Hepatocyte (in vitro differentiated cells): ENCODE results near the gene CCNI. TPM values are rescaled to one million over a fixed set of nuclear protein-coding genes. Genes with fewer than 3 reads are reported as not detected.

Source experiments
- DNase-seq: peaks from one replicate; pipeline ENCODE4 v3.0.0-alpha.2; 2016; ENCODE audit warnings: low spot score
- H2AFZ ChIP-seq: fragments of 200-600 bp; sonication (generic); 2 replicates; pipeline ENCODE4 v1.6.0; 2016; ENCODE audit warnings: antibody characterized with exemption, mild to moderate bottlenecking
- H3K27ac ChIP-seq: fragments of 200-600 bp; sonication (generic); 2 replicates; pipeline ENCODE4 v1.5.1; 2016; ENCODE audit warnings: mild to moderate bottlenecking
- H3K27me3 ChIP-seq: fragments of 200-600 bp; sonication (generic); 2 replicates; pipeline ENCODE4 v1.6.1; 2016
- H3K36me3 ChIP-seq: fragments of 200-600 bp; sonication (generic); replicated peaks from 2 replicates; pipeline ENCODE4 v1.5.1; 2016; ENCODE audit warnings: low read depth; ENCODE audit not compliant: insufficient read depth
- H3K4me1 ChIP-seq: fragments of 200-600 bp; sonication (generic); 2 replicates; pipeline ENCODE4 v1.5.1; 2016; ENCODE audit warnings: mild to moderate bottlenecking, moderate library complexity; ENCODE audit not compliant: insufficient read depth
- H3K4me2 ChIP-seq: fragments of 200-600 bp; sonication (generic); 2 replicates; pipeline ENCODE4 v1.6.0; 2016
- H3K4me3 ChIP-seq: fragments of 200-600 bp; sonication (generic); 2 replicates; pipeline ENCODE4 v1.5.1; 2016; ENCODE audit warnings: mild to moderate bottlenecking
- H3K79me2 ChIP-seq: fragments of 200-600 bp; sonication (generic); 2 replicates; pipeline ENCODE4 v1.6.0; 2017; ENCODE audit warnings: mild to moderate bottlenecking
- H3K9me2 ChIP-seq: fragments of 200-600 bp; sonication (generic); replicated peaks from 2 replicates; pipeline ENCODE4 v1.6.0; 2017; ENCODE audit warnings: mild to moderate bottlenecking; ENCODE audit not compliant: insufficient read depth
- H3K9me3 ChIP-seq: fragments of 200-600 bp; sonication (generic); 2 replicates; pipeline ENCODE4 v1.5.1; 2016; ENCODE audit warnings: low read depth, mild to moderate bottlenecking
- H4K20me1 ChIP-seq: fragments of 200-600 bp; sonication (generic); 2 replicates; pipeline ENCODE4 v1.6.0; 2016; ENCODE audit warnings: mild to moderate bottlenecking; ENCODE audit not compliant: insufficient read depth, poor library complexity, severe bottlenecking
- EZH2 ChIP-seq: fragments of 200-600 bp; sonication (generic); IDR thresholded peaks from 2 replicates; pipeline ENCODE4 v1.6.1; 2016; ENCODE audit warnings: antibody characterized with exemption, mild to moderate bottlenecking, borderline replicate concordance
- EZH2phosphoT487 ChIP-seq: fragments of 200-600 bp; sonication (generic); IDR thresholded peaks from one replicate; pipeline ENCODE4 v1.6.1; 2018; ENCODE audit warnings: antibody characterized with exemption, mild to moderate bottlenecking, low read depth, moderate library complexity; ENCODE audit not compliant: unreplicated experiment, severe bottlenecking
- WGBS: methylation state at CpG from one replicate; pipeline ENCODE4 v1.1.6; 2016; ENCODE audit warnings: low lambda C conversion rate; ENCODE audit errors: missing lambda C conversion rate; 5-methylcytosine and 5-hydroxymethylcytosine counted together
- polyA plus RNA-seq: library from polyadenylated mRNA; unstranded; fragments of >200 nt; fragmentation: Nextera tagmentation; extraction: Ambion mirVana; gene quantifications from 2 replicates; pipeline ENCODE4 v1.2.1, GENCODE V29; 2016
- total RNA-seq: library from RNA; depleted of rRNA; stranded (reverse); fragments of >200 nt; gene quantifications from 2 replicates; pipeline ENCODE4 v1.2.3, GENCODE V29; 2014
- TF ChIP-seq, protein P1 (sequence below): fragments of 200-600 bp; sonication (generic); IDR thresholded peaks from 2 replicates; pipeline ENCODE4 v1.5.1; 2016; ENCODE audit warnings: antibody characterized with exemption, mild to moderate bottlenecking; ENCODE audit not compliant: poor library complexity

The CCNI gene
- total and polyA plus RNA-seq, 2 experiments from 2014 or later = 160 to 212 TPM

DNA sequence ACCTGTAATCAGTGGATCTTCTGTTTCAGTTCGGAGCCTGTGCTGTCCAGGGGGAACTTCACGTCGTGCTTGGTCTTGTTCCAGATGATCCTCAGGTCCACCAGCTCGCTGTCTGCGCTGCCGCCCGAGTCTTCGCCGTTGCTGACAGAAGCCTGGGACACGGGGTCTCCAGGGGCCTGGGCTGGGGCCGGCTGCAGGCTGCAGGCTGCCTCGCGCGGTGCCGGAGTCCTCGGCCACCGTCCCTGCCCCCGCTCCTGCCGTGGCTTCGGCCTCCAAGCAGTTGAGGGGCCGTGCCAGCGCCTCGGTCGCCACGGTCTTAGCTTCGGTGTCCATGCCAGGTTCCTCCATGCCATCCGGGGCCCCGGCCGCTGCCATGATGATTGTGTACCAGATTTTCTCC is 37.3 kb upstream of the CCNI start:
- Histone ChIP-seq H3K4me1 (no peaks in the 10 kb centered on the region), H3K27me3 (no peaks in the 10 kb centered on the region), H3K9me3 (no peaks in the 10 kb centered on the region), H3K4me3 (no peak overlapping the region), H3K36me3 (no peaks in the 10 kb centered on the region), H3K9me2 (no peaks in the 10 kb centered on the region), H2AFZ (no peak overlapping the region), H3K4me2 (no peak overlapping the region), H3K27ac (no peak overlapping the region), H4K20me1 (no peaks in the 10 kb centered on the region), H3K79me2 (no peaks in the 10 kb centered on the region)
- TF ChIP-seq, protein P1, sequence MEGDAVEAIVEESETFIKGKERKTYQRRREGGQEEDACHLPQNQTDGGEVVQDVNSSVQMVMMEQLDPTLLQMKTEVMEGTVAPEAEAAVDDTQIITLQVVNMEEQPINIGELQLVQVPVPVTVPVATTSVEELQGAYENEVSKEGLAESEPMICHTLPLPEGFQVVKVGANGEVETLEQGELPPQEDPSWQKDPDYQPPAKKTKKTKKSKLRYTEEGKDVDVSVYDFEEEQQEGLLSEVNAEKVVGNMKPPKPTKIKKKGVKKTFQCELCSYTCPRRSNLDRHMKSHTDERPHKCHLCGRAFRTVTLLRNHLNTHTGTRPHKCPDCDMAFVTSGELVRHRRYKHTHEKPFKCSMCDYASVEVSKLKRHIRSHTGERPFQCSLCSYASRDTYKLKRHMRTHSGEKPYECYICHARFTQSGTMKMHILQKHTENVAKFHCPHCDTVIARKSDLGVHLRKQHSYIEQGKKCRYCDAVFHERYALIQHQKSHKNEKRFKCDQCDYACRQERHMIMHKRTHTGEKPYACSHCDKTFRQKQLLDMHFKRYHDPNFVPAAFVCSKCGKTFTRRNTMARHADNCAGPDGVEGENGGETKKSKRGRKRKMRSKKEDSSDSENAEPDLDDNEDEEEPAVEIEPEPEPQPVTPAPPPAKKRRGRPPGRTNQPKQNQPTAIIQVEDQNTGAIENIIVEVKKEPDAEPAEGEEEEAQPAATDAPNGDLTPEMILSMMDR = no peak
- TF ChIP-seq EZH2phosphoT487 (no peak), EZH2 (no peak)
- WGBS = 95% methylated on average over 29 of the region's 29 CpGs
- no peak for DNase-seq

- H3K9me3 ChIP-seq = no peaks in the 10 kb centered on the region
Measured at GRCh38 chr4:77110730-77111129, 34.9 kb upstream of the CCNI start.

DNA sequence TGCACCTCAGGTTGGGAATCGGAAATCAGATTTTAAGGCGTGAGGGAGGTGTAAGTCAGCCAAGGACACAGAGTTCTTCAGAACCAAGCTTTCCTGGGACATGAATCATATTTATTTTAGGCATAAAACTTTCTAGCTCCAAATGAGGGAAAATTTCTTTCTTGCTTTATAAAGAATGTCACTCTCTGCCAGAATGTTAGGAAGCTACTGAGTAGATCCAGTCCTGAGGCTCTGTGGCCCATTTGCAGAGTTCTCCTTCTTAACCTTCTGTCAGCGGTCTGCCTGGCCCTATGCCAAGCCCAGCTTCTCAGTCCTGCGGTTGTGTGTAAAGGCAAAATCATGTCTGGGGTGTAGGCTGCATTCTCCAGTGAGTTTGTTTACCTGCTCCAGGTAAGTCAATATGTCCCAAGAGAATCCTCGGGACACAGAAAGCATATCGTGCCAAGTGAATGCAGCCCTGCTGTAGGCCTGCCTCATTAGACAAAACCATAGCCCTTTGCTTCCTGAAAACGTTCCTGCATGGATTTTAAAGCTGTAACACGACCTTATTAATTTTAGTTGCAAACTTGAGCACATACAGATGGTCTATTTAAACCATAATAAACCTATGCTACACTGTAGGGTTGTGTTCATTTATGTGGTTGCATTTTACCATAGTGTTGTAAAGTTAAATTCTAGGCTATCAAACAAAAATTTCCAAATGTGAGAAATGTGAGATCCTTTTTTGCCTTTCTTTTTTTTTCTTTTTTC is 29.2 kb upstream of the CCNI start:
- 41% methylated on average over 8 of the region's 8 CpGs for WGBS
- Histone ChIP-seq H3K36me3 (no peaks in the 10 kb centered on the region), H4K20me1 (no peaks in the 10 kb centered on the region), H3K4me2 (peak overlapping the region; percentile 4), H3K9me3 (no peaks in the 10 kb centered on the region), H3K27ac (peak overlapping the region; percentile 4), H3K9me2 (no peaks in the 10 kb centered on the region), H2AFZ (peak overlapping the region; percentile 3), H3K4me3 (no peak overlapping the region), H3K79me2 (no peaks in the 10 kb centered on the region), H3K27me3 (no peaks in the 10 kb centered on the region), H3K4me1 (peaks cover 15% of the 10 kb centered on the region)
- TF ChIP-seq, protein P1 = no peak
- TF ChIP-seq EZH2phosphoT487 = no peak
- no peak for TF ChIP-seq EZH2
- DNase-seq = peak; percentile 67

More at GRCh38 chr4:77110730-77111129, 34.9 kb upstream of the CCNI start:
- no peak for TF ChIP-seq EZH2phosphoT487
- TF ChIP-seq, protein P1 = no peak
- TF ChIP-seq EZH2 = no peak
- H3K79me2 ChIP-seq = no peaks in the 10 kb centered on the region
- H3K27ac ChIP-seq = no peak overlapping the region
- no peak overlapping the region for H2AFZ ChIP-seq
- peaks cover under 1% of the 10 kb centered on the region for H3K4me1 ChIP-seq
- H4K20me1 ChIP-seq = no peaks in the 10 kb centered on the region
- DNase-seq = no peak
- 96% methylated on average over 1 of the region's 1 CpG for WGBS
- no peak overlapping the region for H3K4me3 ChIP-seq
- H3K36me3 ChIP-seq = no peaks in the 10 kb centered on the region
- no peaks in the 10 kb centered on the region for H3K9me2 ChIP-seq
- no peak overlapping the region for H3K4me2 ChIP-seq
- H3K27me3 ChIP-seq = no peaks in the 10 kb centered on the region
